Bladder microvascular endothelial cell (primary cell): ENCODE results near the gene TBRG4. TPM values are rescaled to one million over a fixed set of nuclear protein-coding genes. Genes with fewer than 3 reads are reported as not detected.

ENCODE experiments used
- total RNA-seq: library from RNA; depleted of rRNA; stranded (reverse); fragments of >200 nt; gene quantifications from 2 replicates; pipeline ENCODE4 v1.2.3, GENCODE V29; 2014

TBRG4 gene
- 54.2 and 59.0 TPM in 2 replicates for total RNA-seq

GRCh38 chr7:45111298-45112223 is at the start of gene TBRG4:
Gene TBRG4, minus strand, starts transcription at chr7:45111697. Its CDS starts 2,460 bp downstream, at chr7:45109237.

GRCh38 chr7:45157653-45158401 is 46.3 kb upstream of the TBRG4 start, which contains the start of gene RAMP3:
Gene RAMP3, plus strand, starts transcription at chr7:45157791. Its CDS starts 38 bp downstream, at chr7:45157829.

GRCh38 chr7:45088821-45089340 is 22.6 kb downstream of the TBRG4 start, which contains the start of gene NACAD:
Gene NACAD, minus strand, starts transcription at chr7:45088969. Its CDS starts 75 bp downstream, at chr7:45088894.

Other genes starting within 250 kb of the TBRG4 start
- 12.1 and 24.1 TPM in 2 replicates for gene PURB, start 226.2 kb downstream of the TBRG4 start, total RNA-seq
- gene MYO1G, start 132.7 kb downstream of the TBRG4 start, total RNA-seq, result under 0.01 and 0.13 TPM in 2 replicates
- 64.1 and 72.2 TPM in 2 replicates for gene CCM2, start 111.5 kb downstream of the TBRG4 start, total RNA-seq
- 0.32 and 2.0 TPM in 2 replicates for gene NACAD, start 22.7 kb downstream of the TBRG4 start, total RNA-seq
- 0.81 and 25.9 TPM in 2 replicates for gene RAMP3, start 46.1 kb upstream of the TBRG4 start, total RNA-seq